NCI-H82 treated with DMSO at 0.1 percent for 48 hours (cell line): ENCODE measurements around the gene OR10A2.
"Not testable (repeated sequence)": the region's sequence is repeated elsewhere in the genome, so short reads cannot be mapped to it uniquely, and the experiment has no call there.

Experiments used
- DNase-seq: peaks from one replicate; lab custom pipeline; 2025; ENCODE audit not compliant: unreplicated experiment; lab: John Stamatoyannopoulos, UW

OR10A2 gene, protein sequence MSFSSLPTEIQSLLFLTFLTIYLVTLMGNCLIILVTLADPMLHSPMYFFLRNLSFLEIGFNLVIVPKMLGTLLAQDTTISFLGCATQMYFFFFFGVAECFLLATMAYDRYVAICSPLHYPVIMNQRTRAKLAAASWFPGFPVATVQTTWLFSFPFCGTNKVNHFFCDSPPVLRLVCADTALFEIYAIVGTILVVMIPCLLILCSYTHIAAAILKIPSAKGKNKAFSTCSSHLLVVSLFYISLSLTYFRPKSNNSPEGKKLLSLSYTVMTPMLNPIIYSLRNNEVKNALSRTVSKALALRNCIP

DNA sequence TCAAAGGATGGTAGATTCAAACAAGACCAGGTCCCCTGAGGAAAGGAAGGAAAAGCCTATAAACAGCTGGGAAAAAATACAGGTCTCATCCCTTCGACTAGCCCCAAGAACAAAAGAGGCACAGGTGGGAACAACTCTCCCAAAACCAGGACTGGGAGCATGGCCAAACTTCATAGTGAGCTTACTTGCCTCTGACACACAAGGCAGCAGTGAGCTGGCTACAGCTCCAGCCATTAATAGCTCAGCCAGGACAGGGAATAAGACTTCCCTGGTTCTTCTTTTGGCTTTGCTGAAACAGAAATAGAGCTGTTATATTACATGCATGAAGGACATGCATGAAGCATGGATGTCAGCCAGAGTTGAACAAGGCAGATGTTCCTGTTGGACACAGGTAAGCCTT is at the start of gene OR10A2:
Gene OR10A2, plus strand, starts transcription at position 97 of the 400 bp plus-strand sequence. CDS start 6,698 bp downstream, outside the sequence.
- no peak for DNase-seq

DNA sequence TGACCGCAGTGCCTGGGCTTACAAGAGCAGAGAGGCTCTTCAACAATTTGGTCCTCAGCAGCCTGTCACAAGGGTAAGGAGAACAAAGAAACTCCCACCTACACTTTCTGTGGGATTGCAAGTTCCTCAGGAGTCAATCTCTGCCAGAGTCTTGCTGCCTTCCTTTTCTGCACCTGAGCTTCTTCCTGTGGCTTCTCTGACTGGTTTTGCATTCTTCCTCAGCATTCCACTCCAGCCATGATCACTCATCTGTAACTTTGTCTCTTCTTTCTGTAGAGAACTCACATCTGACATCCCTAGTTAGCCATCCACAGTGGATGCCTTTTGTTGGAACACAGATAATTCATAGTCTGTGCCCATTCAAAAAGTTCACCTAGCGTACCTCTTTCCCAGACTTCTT is 49.2 kb upstream of the OR10A2 start:
- DNase-seq, result no peak

DNA sequence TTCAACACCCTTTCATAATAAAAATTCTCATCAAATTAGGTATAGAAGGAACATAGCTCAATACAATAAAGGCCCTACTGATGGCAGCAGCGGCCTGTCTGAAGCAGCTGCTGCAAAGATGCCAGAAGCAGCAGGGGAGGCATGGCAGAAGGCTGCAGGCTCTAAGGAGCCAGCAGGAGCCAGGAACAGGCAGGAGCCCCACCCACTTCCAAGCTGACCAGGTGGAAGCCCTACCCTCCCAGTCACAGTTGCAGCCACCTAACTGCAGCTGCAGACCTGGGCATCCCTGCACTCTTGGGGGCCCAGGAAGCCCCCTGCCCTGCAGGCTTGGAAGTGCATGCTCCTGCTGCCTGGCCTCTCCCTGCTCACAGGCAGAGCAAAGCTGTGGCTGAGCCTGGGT is 45.2 kb upstream of the OR10A2 start:
- DNase-seq, result no peak

GRCh38 chr11:6818967-6819366 is 43.9 kb upstream of the OR10A2 start:
- DNase-seq, result no peak

- no peak for DNase-seq
These were observed 38.6 kb upstream of the OR10A2 start for GRCh38 chr11:6824136-6824823.

DNA sequence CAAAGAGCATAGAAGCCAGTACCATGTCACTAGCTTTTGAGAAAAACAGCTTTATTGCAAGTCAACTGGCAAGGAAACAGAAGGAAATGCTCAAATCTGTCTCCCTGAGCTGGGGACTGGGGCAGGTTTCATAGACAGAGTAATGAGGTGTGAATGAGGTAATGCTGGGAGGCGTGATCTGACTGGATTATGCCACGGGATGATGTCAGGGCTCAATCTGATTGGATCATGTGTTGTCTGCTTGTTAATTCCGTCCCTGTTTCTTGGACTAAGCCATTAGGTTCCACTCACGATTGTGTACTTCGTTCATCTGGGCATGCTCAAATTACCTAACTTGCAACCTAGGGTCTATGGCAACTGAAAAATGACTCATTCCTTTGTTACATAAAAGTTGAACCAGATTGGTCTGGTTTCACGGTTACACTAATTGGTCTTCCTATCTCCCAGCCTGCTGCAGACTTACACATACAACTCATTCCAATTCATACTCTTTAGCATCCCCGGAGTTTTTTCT is 37.6 kb upstream of the OR10A2 start:
- DNase-seq, result no peak

GRCh38 chr11:6828103-6828502 is 34.8 kb upstream of the OR10A2 start:
- DNase-seq, result no peak

DNA sequence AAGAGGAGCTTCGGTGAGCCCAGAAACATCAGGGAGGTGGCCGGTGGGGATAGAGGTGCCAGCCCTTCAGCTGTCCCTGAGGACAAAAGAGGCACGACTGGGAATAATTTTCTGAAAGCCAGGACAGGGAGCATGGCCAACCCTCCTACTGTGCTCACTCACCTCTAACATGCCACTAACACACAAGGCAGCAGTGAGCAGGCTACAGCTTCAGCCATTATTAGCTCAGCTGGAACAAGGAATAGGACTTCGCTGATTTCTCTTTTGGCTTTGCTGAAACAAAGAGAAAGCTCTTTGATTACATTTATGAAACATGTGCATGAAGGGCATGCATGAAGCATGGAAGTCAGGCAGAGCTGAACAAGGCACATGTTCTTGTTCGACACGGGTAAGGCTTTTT is 29.5 kb upstream of the OR10A2 start:
- DNase-seq, result no peak

GRCh38 chr11:6834021-6834420 is 28.8 kb upstream of the OR10A2 start:
- no peak for DNase-seq

DNA sequence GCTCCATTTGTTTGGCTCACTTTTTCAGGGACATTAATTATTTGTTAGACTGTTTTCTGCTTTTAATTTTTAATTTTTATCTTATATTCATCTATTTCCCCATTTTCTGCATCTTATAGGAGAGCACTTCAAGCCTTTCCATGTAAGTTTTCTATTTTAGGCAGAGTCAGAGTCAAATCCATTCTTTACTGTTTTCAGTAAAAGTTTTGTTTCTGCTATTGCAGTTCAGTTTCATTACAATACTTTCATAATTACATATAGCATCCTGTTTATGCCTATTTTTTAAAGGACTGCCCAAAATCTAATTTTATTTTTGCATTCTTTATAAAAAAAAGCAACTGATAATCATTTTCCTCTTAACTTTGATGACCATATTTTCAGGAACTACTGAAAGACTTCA is 21.2 kb upstream of the OR10A2 start:
- no peak for DNase-seq

DNA sequence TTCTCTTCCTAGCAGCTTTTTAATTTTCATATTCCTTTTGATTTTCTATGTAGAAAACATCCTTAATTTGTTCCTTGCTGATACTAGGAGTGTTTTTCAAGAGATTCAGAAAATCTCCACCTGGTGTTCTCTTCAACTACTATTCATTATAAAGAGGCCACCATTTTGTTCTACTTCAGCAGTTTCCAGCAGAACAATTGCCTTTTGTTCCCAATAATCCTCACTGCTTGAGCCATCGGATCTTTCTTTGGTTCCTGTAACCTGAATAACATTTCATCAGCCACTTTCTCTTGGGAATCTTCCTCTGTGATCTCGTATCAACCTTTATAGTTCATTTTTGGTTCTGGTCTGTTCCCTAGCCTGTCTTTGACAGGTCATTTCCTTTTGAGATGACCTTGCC is 19.2 kb upstream of the OR10A2 start:
- no peak for DNase-seq

- no peak for DNase-seq
These were observed 18.5 kb upstream of the OR10A2 start for GRCh38 chr11:6844356-6844755.

DNA sequence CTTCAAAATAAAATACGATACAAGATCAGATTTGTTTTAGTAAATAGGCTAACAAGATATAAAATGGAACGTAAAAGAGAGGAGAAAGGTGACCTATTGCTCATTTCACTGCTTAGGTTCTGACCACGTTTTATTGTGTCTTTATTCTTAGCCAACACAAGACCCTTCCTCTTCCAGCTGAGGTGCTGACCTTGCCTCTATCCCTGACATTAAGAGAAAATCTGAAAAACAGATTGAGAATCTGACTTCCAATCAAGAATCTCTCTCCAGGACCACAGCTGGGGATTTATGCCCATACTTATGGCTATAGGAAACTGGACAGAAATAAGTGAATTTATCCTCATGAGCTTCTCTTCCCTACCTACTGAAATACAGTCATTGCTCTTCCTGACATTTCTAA is 17.5 kb upstream of the OR10A2 start, which contains the start of gene OR10A5:
Gene OR10A5, plus strand, starts transcription at position 301 of the 400 bp plus-strand sequence. Its CDS starts 0 bp downstream, at position 301.
- no peak for DNase-seq

- DNase-seq, result no peak
These were observed 12.3 kb upstream of the OR10A2 start for GRCh38 chr11:6850526-6850925.

DNA sequence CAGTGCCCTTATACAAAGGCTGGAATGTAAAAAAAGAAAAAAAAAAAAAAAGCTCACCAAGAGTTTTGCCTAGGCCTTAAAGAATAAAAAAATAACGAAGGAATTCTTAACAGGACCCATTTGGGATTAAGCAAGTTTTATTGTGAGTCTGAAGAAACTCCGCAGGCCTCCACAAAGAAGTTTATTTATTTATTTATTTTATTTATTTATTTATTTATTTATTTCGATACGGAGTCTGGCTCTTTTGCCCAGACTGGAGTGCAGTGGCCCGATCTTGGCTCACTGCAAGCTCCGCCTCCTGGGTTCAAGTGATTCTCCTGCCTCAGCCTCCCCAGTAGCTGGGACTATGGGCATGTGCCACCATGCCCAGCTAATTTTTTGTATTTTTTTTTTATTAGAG is 8.1 kb upstream of the OR10A2 start:
- DNase-seq, result not testable (repeated sequence)

- no peak for DNase-seq
These were observed 6.8 kb upstream of the OR10A2 start for GRCh38 chr11:6855971-6856541.

- no peak for DNase-seq
These were observed 6.0 kb upstream of the OR10A2 start for GRCh38 chr11:6856871-6857270.

GRCh38 chr11:6864438-6864837 is 1.6 kb downstream of the OR10A2 start:
- DNase-seq, result no peak

GRCh38 chr11:6871278-6871677 is 8.4 kb downstream of the OR10A2 start:
- no peak for DNase-seq

DNA sequence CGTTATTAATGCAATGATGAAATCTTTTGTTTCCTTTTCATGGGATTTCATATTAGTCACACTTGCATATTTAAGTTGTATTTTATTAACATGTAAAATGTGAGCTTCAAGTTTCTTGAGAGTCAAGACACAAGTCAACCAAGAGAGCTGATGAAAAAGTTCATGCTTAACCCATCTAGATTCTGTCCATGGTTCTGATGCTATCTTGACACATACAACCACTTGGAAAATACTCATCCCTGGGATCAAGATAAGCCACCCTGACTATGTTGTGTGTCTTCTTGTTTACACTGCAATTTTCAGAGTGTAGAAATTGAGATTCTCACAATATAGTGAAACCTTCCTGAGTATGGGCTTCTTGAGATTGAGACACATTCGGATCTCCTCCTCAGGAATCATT is 12.9 kb downstream of the OR10A2 start:
- DNase-seq, result no peak

- no peak for DNase-seq
These were observed 13.5 kb downstream of the OR10A2 start, which contains the start of gene OR10A4 for GRCh38 chr11:6876325-6876724. TSS of gene OR10A4 (plus strand) at chr11:6876625. CDS start at chr11:6876648, 23 bp downstream.

DNA sequence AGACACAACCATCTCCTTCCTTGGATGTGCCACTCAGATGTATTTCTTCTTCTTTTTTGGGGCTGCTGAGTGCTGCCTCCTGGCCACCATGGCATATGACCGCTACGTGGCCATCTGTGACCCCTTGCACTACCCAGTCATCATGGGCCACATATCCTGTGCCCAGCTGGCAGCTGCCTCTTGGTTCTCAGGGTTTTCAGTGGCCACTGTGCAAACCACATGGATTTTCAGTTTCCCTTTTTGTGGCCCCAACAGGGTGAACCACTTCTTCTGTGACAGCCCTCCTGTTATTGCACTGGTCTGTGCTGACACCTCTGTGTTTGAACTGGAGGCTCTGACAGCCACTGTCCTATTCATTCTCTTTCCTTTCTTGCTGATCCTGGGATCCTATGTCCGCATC is 14.1 kb downstream of the OR10A2 start:
- no peak for DNase-seq
